RWPE2 (cell line): ENCODE results near the gene KCNJ5.

ENCODE experiments used
- ATAC-seq: fragments of 200-7000 bp; cut with Tn5 transposase; 3 replicates; pipeline ENCODE4 v1.9.1; 2021; ENCODE audit warnings: low read depth
- DNase-seq: peaks from one replicate; pipeline ENCODE4 v3.0.0-alpha.2; 2020; ENCODE audit warnings: low spot score
- H3K27ac ChIP-seq: fragments of 450-650 bp; 2 replicates; pipeline ENCODE4 v1.5.1; 2017; ENCODE audit warnings: mild to moderate bottlenecking; ENCODE audit not compliant: poor library complexity, severe bottlenecking
- H3K27me3 ChIP-seq: fragments of 250-450 bp; sonication (Bioruptor Pico); 2 replicates; pipeline ENCODE4 v1.5.1; 2021; ENCODE audit warnings: mild to moderate bottlenecking, moderate library complexity; ENCODE audit not compliant: insufficient read depth, poor library complexity, severe bottlenecking
- H3K36me3 ChIP-seq: fragments of 250-450 bp; sonication (Bioruptor Pico); 2 replicates; pipeline ENCODE4 v1.5.1; 2020; ENCODE audit warnings: low read depth, mild to moderate bottlenecking, moderate library complexity
- H3K4me1 ChIP-seq: fragments of 250-450 bp; sonication (Bioruptor Pico); 2 replicates; pipeline ENCODE4 v1.5.1; 2021; ENCODE audit warnings: mild to moderate bottlenecking, moderate library complexity; ENCODE audit not compliant: insufficient read depth, poor library complexity, severe bottlenecking
- H3K4me3 ChIP-seq: fragments of 250-450 bp; sonication (Bioruptor Pico); 2 replicates; pipeline ENCODE4 v1.5.1; 2021; ENCODE audit warnings: mild to moderate bottlenecking, moderate library complexity; ENCODE audit not compliant: severe bottlenecking
- H3K9me3 ChIP-seq: fragments of 250-450 bp; sonication (Bioruptor Pico); 2 replicates; pipeline ENCODE4 v1.5.1; 2021; ENCODE audit warnings: mild to moderate bottlenecking, moderate library complexity; ENCODE audit not compliant: severe bottlenecking
- CTCF ChIP-seq: fragments of 450-650 bp; IDR thresholded peaks from one replicate; pipeline ENCODE4 v1.5.1; 2017; ENCODE audit warnings: mild to moderate bottlenecking, moderate library complexity; ENCODE audit not compliant: poor library complexity, severe bottlenecking

Gene KCNJ5

DNA sequence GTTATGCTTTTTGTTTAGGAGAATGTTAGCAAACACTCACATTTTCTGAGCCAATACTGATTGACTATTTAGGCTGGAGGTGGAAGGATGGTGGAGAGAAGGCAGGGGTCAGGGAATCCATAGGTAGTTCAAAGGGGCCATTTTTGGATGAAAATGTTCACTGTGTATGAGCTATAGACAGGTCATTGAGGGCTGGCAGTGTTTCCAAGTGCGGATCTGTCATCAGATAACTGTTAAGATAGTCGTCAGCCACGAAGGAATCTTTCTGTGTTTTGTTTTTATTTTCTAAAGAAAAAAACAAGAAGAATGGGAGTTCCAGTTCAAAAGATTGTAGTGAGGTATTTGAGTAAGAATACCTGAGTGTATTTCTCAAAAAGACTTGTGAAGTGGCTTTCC is 3.1 kb downstream of the KCNJ5 start:
- Histone ChIP-seq H3K27ac (no peak overlapping the region), H3K36me3 (no peaks in the 10 kb centered on the region), H3K27me3 (no peaks in the 10 kb centered on the region), H3K4me3 (no peak overlapping the region), H3K9me3 (no peaks in the 10 kb centered on the region), H3K4me1 (no peaks in the 10 kb centered on the region)
- no peak for ATAC-seq
- TF ChIP-seq CTCF: no peak
- no peak for DNase-seq

GRCh38 chr11:128894685-128895084 is 3.5 kb downstream of the KCNJ5 start:
- no peak for ATAC-seq
- Histone ChIP-seq H3K4me1 (no peaks in the 10 kb centered on the region), H3K27me3 (no peaks in the 10 kb centered on the region), H3K27ac (no peak overlapping the region), H3K9me3 (no peaks in the 10 kb centered on the region), H3K4me3 (no peak overlapping the region), H3K36me3 (no peaks in the 10 kb centered on the region)
- DNase-seq: no peak
- TF ChIP-seq CTCF: no peak

GRCh38 chr11:128895526-128895925 is 4.4 kb downstream of the KCNJ5 start:
- DNase-seq (no peak), ATAC-seq (no peak)
- Histone ChIP-seq H3K27me3 (no peaks in the 10 kb centered on the region), H3K9me3 (no peaks in the 10 kb centered on the region), H3K36me3 (no peaks in the 10 kb centered on the region), H3K27ac (no peak overlapping the region), H3K4me1 (no peaks in the 10 kb centered on the region), H3K4me3 (no peak overlapping the region)
- TF ChIP-seq CTCF: no peak

GRCh38 chr11:128896356-128896755 is 5.2 kb downstream of the KCNJ5 start:
- Histone ChIP-seq H3K4me1 (no peaks in the 10 kb centered on the region), H3K27me3 (no peaks in the 10 kb centered on the region), H3K4me3 (no peak overlapping the region), H3K9me3 (no peaks in the 10 kb centered on the region), H3K27ac (no peak overlapping the region), H3K36me3 (no peaks in the 10 kb centered on the region)
- no peak for DNase-seq
- no peak for TF ChIP-seq CTCF
- no peak for ATAC-seq

DNA sequence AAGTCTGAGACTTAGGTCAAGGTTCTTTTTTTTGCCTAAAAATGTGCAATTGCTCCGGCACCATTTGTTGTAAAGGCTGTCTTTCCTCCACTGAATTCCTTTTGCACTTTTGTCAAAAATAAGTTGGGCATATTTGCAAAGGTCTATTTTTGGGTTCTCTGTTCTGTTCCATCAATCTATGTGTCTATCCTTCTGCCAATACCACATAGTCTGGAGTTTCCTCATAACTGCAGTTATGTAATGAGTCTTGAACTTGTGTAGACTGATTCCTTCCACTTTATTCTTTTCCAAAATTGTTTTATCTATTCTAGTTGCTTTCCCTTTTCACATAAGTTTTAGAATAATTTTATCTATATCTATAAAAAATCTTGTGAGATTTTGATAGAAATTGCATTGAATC is 6.7 kb downstream of the KCNJ5 start:
- Histone ChIP-seq H3K9me3 (no peaks in the 10 kb centered on the region), H3K4me3 (no peak overlapping the region), H3K36me3 (no peaks in the 10 kb centered on the region), H3K27me3 (no peaks in the 10 kb centered on the region), H3K27ac (no peak overlapping the region), H3K4me1 (peaks cover under 1% of the 10 kb centered on the region)
- no peak for ATAC-seq
- TF ChIP-seq CTCF: no peak
- no peak for DNase-seq
